Spinal cord (tissue), 10 donors: ENCODE measurements around the gene CADPS. TPM values are rescaled to one million over a fixed set of nuclear protein-coding genes. Genes with fewer than 3 reads are reported as not detected.

Experiments used
- DNase-seq, 6 donors: peaks; one replicate each; pipeline versions ENCODE4 v3.0.0 to v3.0.0-alpha.2; 2013 to 2015; ENCODE audit warnings: low spot score in 6 of 6, low read depth in 4 of 6
- H3K27ac ChIP-seq: one replicate; pipeline ENCODE4 v1.5.1; 2013; ENCODE audit warnings: low read depth, low read length, control low read depth
- H3K27me3 ChIP-seq: one replicate; pipeline ENCODE4 v1.6.1; 2013; ENCODE audit warnings: low read length; ENCODE audit not compliant: control insufficient read depth, insufficient read depth
- H3K36me3 ChIP-seq: one replicate; pipeline ENCODE4 v1.6.1; 2013; ENCODE audit warnings: low read length; ENCODE audit not compliant: control insufficient read depth, insufficient read depth
- H3K4me1 ChIP-seq: one replicate; pipeline ENCODE4 v1.6.1; 2013; ENCODE audit warnings: low read length; ENCODE audit not compliant: control insufficient read depth, insufficient read depth
- H3K4me3 ChIP-seq: one replicate; pipeline ENCODE4 v1.5.1; 2013; ENCODE audit warnings: low read depth, low read length, control low read depth
- H3K9me3 ChIP-seq: one replicate; pipeline ENCODE4 v1.6.1; 2013; ENCODE audit warnings: low read length; ENCODE audit not compliant: control insufficient read depth, insufficient read depth
- WGBS: methylation state at CpG from one replicate; pipeline ENCODE4 v1.1.5; 2013; ENCODE audit warnings: missing lambda C conversion rate; ENCODE audit not compliant: insufficient coverage; 5-methylcytosine and 5-hydroxymethylcytosine counted together
- polyA plus RNA-seq, 2 donors: library from polyadenylated mRNA; unstranded; fragments of 120-200 nt; gene quantifications; one replicate each; pipeline ENCODE4 v1.2.1, GENCODE V29; 2013; ENCODE audit not compliant: insufficient read length in 2 of 2
- total RNA-seq, 2 donors: library from RNA; depleted of rRNA in 1 of 2; stranded (reverse); fragments of 120-200 nt in 1 of 2; fragments of >200 nt in 1 of 2; gene quantifications; one replicate each; pipeline versions ENCODE4 v1.2.3 to v1.2.4, GENCODE V29; 2013 to 2014
- donor health status: healthy.

Gene CADPS
- total and polyA plus RNA-seq, 4 donors: 79.7 to 251 (median 198) TPM

GRCh38 chr3:62898530-62899496 lies 23.6 kb upstream of the CADPS start:
- WGBS: no CpG with 5 or more reads among the region's 2 CpGs
- H3K27ac ChIP-seq: no peak overlapping the region
- H3K4me1 ChIP-seq: no peaks in the 10 kb centered on the region
- H3K27me3 ChIP-seq: no peaks in the 10 kb centered on the region
- no peaks in the 10 kb centered on the region for H3K9me3 ChIP-seq
- no peak overlapping the region for H3K4me3 ChIP-seq
- DNase-seq: peak in 1 of 6 donors; percentile 11
- no peaks in the 10 kb centered on the region for H3K36me3 ChIP-seq

GRCh38 chr3:62895901-62896300 lies 20.7 kb upstream of the CADPS start:
- Histone ChIP-seq H3K4me1 (no peaks in the 10 kb centered on the region), H3K4me3 (no peak overlapping the region), H3K36me3 (no peaks in the 10 kb centered on the region), H3K27me3 (no peaks in the 10 kb centered on the region), H3K27ac (no peak overlapping the region), H3K9me3 (no peaks in the 10 kb centered on the region)
- no peak for DNase-seq
- WGBS: 90% methylated on average over 1 of the region's 3 CpGs

GRCh38 chr3:62892951-62893350 lies 17.7 kb upstream of the CADPS start:
- H3K4me3 ChIP-seq: no peak overlapping the region
- no peaks in the 10 kb centered on the region for H3K4me1 ChIP-seq
- no CpG with 5 or more reads among the region's 2 CpGs for WGBS
- no peak for DNase-seq
- H3K9me3 ChIP-seq: no peaks in the 10 kb centered on the region
- no peaks in the 10 kb centered on the region for H3K36me3 ChIP-seq
- H3K27ac ChIP-seq: no peak overlapping the region
- H3K27me3 ChIP-seq: no peaks in the 10 kb centered on the region

DNA sequence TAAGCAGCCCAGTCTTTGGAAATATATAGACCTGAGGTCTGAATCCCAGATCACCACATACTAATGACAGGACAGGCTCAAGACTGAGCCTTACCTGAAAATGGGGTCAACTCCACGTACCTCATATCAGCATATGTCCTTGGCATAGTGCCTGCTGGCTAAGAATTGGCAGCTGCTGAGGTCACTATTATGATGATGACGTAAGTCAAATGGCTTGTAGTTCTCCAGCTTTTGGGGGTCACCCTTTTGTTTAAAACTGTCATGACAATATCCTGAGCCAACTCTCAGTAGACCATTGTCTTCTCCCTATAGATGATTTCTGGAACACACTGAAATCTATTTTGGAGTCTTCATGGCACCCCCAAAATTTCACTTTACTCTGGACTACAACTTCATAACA lies 16.8 kb upstream of the CADPS start:
- no peaks in the 10 kb centered on the region for H3K4me1 ChIP-seq
- H3K36me3 ChIP-seq: no peaks in the 10 kb centered on the region
- DNase-seq: no peak
- no peak overlapping the region for H3K4me3 ChIP-seq
- no peak overlapping the region for H3K27ac ChIP-seq
- WGBS: 70% methylated on average over 2 of the region's 2 CpGs
- H3K9me3 ChIP-seq: no peaks in the 10 kb centered on the region
- H3K27me3 ChIP-seq: no peaks in the 10 kb centered on the region

- no peak for DNase-seq
- WGBS: no CpG with 5 or more reads among the region's 1 CpG
- Histone ChIP-seq H3K27ac (no peak overlapping the region), H3K36me3 (no peaks in the 10 kb centered on the region), H3K27me3 (no peaks in the 10 kb centered on the region), H3K4me3 (no peak overlapping the region), H3K9me3 (no peaks in the 10 kb centered on the region), H3K4me1 (no peaks in the 10 kb centered on the region)
Observed at GRCh38 chr3:62888778-62889177, 13.6 kb upstream of the CADPS start.

GRCh38 chr3:62888180-62888579 lies 13.0 kb upstream of the CADPS start:
- Histone ChIP-seq H3K27me3 (no peaks in the 10 kb centered on the region), H3K36me3 (no peaks in the 10 kb centered on the region), H3K4me3 (no peak overlapping the region), H3K27ac (no peak overlapping the region), H3K4me1 (no peaks in the 10 kb centered on the region), H3K9me3 (no peaks in the 10 kb centered on the region)
- DNase-seq: peak in 1 of 6 donors; percentile 70
- no CpG with 5 or more reads among the region's 3 CpGs for WGBS

DNA sequence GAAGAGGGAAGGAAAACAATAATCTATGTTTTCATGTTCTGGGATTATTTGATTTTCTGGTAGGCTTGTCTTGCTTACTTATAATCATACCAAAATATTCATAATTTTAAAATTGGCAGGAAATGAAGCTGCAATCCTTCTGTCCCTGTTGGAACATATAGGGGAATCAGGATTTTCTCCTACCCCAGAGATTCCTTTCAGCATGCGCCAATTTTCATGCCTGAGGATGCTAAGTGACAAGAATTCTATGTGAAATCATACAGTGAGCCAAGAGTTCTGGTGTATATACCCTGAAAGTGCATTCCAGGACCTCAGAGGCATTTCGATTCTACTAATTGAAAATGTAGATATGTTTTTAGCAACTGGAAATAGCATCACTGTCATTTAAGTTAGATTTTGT lies 9.9 kb upstream of the CADPS start:
- Histone ChIP-seq H3K9me3 (no peaks in the 10 kb centered on the region), H3K27ac (no peak overlapping the region), H3K4me1 (no peaks in the 10 kb centered on the region), H3K4me3 (no peak overlapping the region), H3K36me3 (no peaks in the 10 kb centered on the region), H3K27me3 (no peaks in the 10 kb centered on the region)
- no CpG with 5 or more reads among the region's 2 CpGs for WGBS
- DNase-seq: peak in 2 of 6 donors; percentile 22 to 80

DNA sequence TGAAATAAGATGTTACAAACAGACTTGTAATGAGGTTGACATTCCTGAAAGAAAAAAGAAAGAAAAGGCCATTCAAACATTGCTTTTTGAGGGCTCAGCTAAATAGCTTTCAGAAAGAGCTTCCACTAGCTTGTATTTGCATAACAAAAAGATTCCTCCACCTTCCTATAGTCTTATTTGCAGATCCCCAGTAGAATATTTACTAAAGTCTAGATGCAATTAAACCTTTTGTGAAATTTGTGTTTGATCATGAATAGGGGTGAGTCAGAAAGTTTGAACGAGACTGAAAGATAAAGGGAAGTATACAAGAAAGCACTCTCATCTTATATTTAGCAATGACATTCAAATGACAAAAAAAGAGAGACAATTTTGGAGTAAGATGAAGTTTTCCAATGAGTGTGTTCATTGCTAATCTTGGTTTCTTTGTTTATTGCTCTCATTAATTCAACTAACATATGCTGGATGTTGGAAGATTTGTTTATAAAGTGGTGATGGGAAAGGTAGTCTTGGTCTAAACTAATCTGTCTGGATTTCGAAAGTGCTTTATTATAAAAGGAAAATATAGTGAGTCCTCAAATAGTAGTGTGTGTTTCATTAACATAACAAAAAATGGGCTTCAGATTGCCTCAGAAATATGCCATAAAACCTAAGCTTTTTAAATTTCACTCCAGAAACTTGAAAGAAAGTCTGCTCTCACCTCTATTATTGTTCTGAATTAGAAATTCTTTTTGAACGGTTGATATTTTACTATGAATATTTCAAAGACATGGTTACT lies 9.1 kb upstream of the CADPS start:
- H3K27me3 ChIP-seq: no peaks in the 10 kb centered on the region
- H3K4me1 ChIP-seq: no peaks in the 10 kb centered on the region
- no peak overlapping the region for H3K27ac ChIP-seq
- no peaks in the 10 kb centered on the region for H3K9me3 ChIP-seq
- WGBS: no CpG with 5 or more reads among the region's 3 CpGs
- H3K4me3 ChIP-seq: no peak overlapping the region
- DNase-seq: no peak
- H3K36me3 ChIP-seq: no peaks in the 10 kb centered on the region

DNA sequence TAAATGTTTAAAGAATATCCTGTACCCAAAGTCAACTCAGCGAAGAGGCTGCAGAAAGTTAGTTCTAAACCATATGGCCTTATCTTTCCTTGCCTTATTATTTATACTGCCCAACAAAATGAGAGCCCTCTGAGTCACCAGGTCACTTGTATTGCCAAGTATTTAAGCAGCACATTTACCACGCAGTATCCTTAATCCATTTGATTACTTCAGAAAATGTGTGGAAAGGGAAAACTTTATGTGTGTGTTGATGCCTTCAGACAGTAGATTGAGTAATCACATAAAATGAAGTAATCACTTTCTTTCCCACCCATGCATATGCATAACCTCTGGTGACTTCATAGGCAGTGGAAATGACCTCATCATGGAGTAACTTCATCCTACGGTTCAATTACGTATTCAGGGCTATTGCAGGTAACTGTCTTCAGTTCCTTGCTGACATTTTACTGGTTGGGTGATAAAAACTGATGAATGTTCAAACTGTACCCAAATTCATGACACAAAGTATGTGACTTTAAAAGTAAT lies 7.5 kb upstream of the CADPS start:
- Histone ChIP-seq H3K4me1 (no peaks in the 10 kb centered on the region), H3K27me3 (no peaks in the 10 kb centered on the region), H3K27ac (no peak overlapping the region), H3K4me3 (no peak overlapping the region), H3K9me3 (no peaks in the 10 kb centered on the region), H3K36me3 (no peaks in the 10 kb centered on the region)
- no CpG with 5 or more reads among the region's 4 CpGs for WGBS
- DNase-seq: no peak
